Thyroid gland (tissue), 4 donors: ENCODE measurements around the gene IHH.

Experiments used
- POLR2A ChIP-seq, 2 donors: fragments of 450-650 bp; IDR thresholded peaks; one replicate each; pipeline ENCODE4 v1.6.1; 2017; ENCODE audit warnings: antibody characterized with exemption in 2 of 2, mild to moderate bottlenecking in 2 of 2, moderate library complexity in 1 of 2
- TF ChIP-seq, protein P1 (sequence below), 6 experiments: fragments of 200-600 bp in 3 of 6; fragments of 450-650 bp in 3 of 6; sonication (generic) in 3 of 6; IDR thresholded peaks; one replicate each; pipeline ENCODE4 v1.5.1; 2016 to 2019; ENCODE audit warnings: antibody characterized with exemption in 6 of 6, mild to moderate bottlenecking in 2 of 6, inconsistent platforms in 1 of 6, moderate library complexity in 1 of 6

DNA sequence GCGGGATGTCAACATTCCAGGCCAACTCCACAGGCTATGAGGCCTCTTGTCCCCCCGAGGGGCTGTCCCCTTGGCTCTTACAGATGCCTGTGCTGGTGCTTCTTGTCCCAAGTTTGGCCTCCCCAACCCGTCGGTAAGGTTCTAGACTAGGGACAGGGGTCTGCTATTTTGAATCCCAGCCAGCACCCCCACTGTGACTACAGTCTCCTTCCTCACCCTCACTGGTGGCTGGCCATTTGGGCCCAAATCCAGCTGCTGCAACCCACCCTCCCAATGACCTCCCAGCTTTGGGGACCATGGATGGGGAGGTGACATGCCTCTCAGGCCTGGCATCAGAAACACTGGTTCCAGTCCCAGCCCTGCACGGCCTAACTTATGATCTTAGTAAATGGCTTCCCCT lies 38.1 kb downstream of the IHH start:
- TF ChIP-seq, protein P1, sequence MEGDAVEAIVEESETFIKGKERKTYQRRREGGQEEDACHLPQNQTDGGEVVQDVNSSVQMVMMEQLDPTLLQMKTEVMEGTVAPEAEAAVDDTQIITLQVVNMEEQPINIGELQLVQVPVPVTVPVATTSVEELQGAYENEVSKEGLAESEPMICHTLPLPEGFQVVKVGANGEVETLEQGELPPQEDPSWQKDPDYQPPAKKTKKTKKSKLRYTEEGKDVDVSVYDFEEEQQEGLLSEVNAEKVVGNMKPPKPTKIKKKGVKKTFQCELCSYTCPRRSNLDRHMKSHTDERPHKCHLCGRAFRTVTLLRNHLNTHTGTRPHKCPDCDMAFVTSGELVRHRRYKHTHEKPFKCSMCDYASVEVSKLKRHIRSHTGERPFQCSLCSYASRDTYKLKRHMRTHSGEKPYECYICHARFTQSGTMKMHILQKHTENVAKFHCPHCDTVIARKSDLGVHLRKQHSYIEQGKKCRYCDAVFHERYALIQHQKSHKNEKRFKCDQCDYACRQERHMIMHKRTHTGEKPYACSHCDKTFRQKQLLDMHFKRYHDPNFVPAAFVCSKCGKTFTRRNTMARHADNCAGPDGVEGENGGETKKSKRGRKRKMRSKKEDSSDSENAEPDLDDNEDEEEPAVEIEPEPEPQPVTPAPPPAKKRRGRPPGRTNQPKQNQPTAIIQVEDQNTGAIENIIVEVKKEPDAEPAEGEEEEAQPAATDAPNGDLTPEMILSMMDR (IDR thresholded peaks at IDR 0.05) = no peak
- no peak for TF ChIP-seq POLR2A (IDR thresholded peaks at IDR 0.05)
